ENCODE data around the gene S100A7.

Gene S100A7

DNA sequence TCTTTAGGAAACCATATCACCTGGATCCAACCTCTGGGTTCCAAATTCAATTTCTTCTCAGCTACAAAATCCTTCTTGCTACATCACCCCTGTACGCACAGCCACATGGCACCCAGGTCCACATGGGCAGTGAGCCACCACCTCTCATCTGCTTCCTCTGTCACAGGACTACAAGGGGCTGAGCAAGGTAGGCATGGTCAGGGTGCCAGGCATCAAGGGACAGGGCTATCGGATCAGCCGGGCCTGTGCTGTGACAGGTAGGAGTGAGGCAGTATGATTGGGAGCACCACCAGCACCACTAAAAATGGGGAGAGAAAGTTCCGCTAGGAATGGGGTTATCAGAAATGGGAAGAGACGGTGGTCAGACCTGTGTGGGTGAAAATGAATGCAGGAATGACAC is 45.9 kb upstream of the S100A7 start:
- in situ Hi-C loops (cut with HindIII; ENCODE audit: low pct_ligation_motif_present, low sequenced_read_pairs), result no loop called here
- Histone ChIP-seq H3K4me3 (ENCODE audit: low read depth, low read length) (no peak overlapping the region), H3K36me3 (replicated peaks) (no peaks in the 10 kb centered on the region), H3K27me3 (replicated peaks) (no peaks in the 10 kb centered on the region), H3K27ac (no peak overlapping the region)
- TF ChIP-seq, protein P1, sequence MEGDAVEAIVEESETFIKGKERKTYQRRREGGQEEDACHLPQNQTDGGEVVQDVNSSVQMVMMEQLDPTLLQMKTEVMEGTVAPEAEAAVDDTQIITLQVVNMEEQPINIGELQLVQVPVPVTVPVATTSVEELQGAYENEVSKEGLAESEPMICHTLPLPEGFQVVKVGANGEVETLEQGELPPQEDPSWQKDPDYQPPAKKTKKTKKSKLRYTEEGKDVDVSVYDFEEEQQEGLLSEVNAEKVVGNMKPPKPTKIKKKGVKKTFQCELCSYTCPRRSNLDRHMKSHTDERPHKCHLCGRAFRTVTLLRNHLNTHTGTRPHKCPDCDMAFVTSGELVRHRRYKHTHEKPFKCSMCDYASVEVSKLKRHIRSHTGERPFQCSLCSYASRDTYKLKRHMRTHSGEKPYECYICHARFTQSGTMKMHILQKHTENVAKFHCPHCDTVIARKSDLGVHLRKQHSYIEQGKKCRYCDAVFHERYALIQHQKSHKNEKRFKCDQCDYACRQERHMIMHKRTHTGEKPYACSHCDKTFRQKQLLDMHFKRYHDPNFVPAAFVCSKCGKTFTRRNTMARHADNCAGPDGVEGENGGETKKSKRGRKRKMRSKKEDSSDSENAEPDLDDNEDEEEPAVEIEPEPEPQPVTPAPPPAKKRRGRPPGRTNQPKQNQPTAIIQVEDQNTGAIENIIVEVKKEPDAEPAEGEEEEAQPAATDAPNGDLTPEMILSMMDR (IDR thresholded peaks at IDR 0.05; ENCODE audit: low read depth, low read length, missing control alignments), result no peak
- DNase-seq, result no peak

- H3K27ac ChIP-seq, result no peak overlapping the region
- H3K36me3 ChIP-seq (replicated peaks), result no peaks in the 10 kb centered on the region
- DNase-seq, result no peak
- no peak overlapping the region for H3K4me3 ChIP-seq (ENCODE audit: low read depth, low read length)
- TF ChIP-seq, protein P1 (IDR thresholded peaks at IDR 0.05; ENCODE audit: low read depth, low read length, missing control alignments), result no peak
- in situ Hi-C loops (cut with HindIII; ENCODE audit: low pct_ligation_motif_present, low sequenced_read_pairs), result no loop called here
- no peaks in the 10 kb centered on the region for H3K27me3 ChIP-seq (replicated peaks)
These were observed 45.1 kb upstream of the S100A7 start for GRCh38 chr1:153505576-153505975.

GRCh38 chr1:153503766-153504165 is 43.3 kb upstream of the S100A7 start:
- in situ Hi-C loops (cut with HindIII; ENCODE audit: low pct_ligation_motif_present, low sequenced_read_pairs), result no loop called here
- TF ChIP-seq, protein P1 (IDR thresholded peaks at IDR 0.05; ENCODE audit: low read depth, low read length, missing control alignments), result no peak
- DNase-seq, result no peak
- no peaks in the 10 kb centered on the region for H3K36me3 ChIP-seq (replicated peaks)
- no peak overlapping the region for H3K4me3 ChIP-seq (ENCODE audit: low read depth, low read length)
- no peak overlapping the region for H3K27ac ChIP-seq
- peaks cover 4% of the 10 kb centered on the region for H3K27me3 ChIP-seq (replicated peaks)

- peaks cover 4% of the 10 kb centered on the region for H3K27me3 ChIP-seq (replicated peaks)
- H3K4me3 ChIP-seq (ENCODE audit: low read depth, low read length), result no peak overlapping the region
- TF ChIP-seq, protein P1 (IDR thresholded peaks at IDR 0.05; ENCODE audit: low read depth, low read length, missing control alignments), result no peak
- no peaks in the 10 kb centered on the region for H3K36me3 ChIP-seq (replicated peaks)
- no peak for DNase-seq
- in situ Hi-C loops (cut with HindIII; ENCODE audit: low pct_ligation_motif_present, low sequenced_read_pairs), result loop anchor here (25.0 kb wide), 1 partner anchor 136 kb away; the partner anchor contains the start of gene S100A9
- H3K27ac ChIP-seq, result no peak overlapping the region
These were observed 38.3 kb upstream of the S100A7 start for GRCh38 chr1:153498746-153499145.

GRCh38 chr1:153495536-153495935 is 35.1 kb upstream of the S100A7 start:
- TF ChIP-seq, protein P1 (IDR thresholded peaks at IDR 0.05; ENCODE audit: low read depth, low read length, missing control alignments), result no peak
- H3K36me3 ChIP-seq (replicated peaks), result no peaks in the 10 kb centered on the region
- no peak overlapping the region for H3K27ac ChIP-seq
- H3K27me3 ChIP-seq (replicated peaks), result peaks cover 4% of the 10 kb centered on the region
- DNase-seq, result no peak
- no peak overlapping the region for H3K4me3 ChIP-seq (ENCODE audit: low read depth, low read length)
- in situ Hi-C loops (cut with HindIII; ENCODE audit: low pct_ligation_motif_present, low sequenced_read_pairs), result loop anchor here (25.0 kb wide), 1 partner anchor 133 kb away; the partner anchor contains the start of gene S100A9

DNA sequence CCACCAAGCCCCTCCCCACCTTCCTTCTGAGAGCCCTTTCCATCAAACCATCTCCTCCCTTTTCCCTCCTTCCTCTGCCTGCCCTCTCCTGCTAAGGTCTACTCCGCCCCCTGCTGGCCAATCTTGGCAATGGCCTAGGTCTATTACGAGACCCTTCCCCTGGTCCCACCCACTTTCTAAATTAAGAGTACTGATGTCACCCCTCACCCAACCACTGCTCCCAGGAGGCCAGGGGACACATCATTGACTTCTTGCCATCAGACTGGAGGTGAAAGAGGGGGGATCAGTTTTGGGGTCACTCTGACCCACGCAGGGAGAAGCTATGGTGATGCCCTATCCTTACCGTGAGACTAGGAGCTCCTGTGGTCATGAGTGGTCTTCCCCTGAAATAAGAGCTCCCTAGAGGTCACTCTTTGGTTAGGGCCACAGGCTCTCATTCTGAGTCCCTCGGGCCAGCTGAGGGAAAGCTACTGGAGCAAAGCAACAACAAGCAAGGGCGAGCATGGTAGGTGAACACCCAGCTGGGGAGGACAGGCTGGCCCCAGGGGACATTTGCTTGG is 34.6 kb upstream of the S100A7 start:
- Histone ChIP-seq H3K4me3 (ENCODE audit: low read depth, low read length) (no peak overlapping the region), H3K27ac (no peak overlapping the region), H3K36me3 (replicated peaks) (no peaks in the 10 kb centered on the region), H3K27me3 (replicated peaks) (peaks cover 4% of the 10 kb centered on the region)
- DNase-seq, result peak; percentile 52
- in situ Hi-C loops (cut with HindIII; ENCODE audit: low pct_ligation_motif_present, low sequenced_read_pairs), result loop anchor here (25.0 kb wide), 1 partner anchor 133 kb away; the partner anchor contains the start of gene S100A9
- TF ChIP-seq, protein P1 (IDR thresholded peaks at IDR 0.05; ENCODE audit: low read depth, low read length, missing control alignments), result peak; percentile 97
